Glomerular endothelial cell (primary cell): ENCODE results near the gene CHAT. TPM values are rescaled to one million over a fixed set of nuclear protein-coding genes. Genes with fewer than 3 reads are reported as not detected.

Experiments used
- DNase-seq: peaks from one replicate; pipeline ENCODE4 v3.0.0-alpha.2; 2011; ENCODE audit warnings: low read depth, low spot score; ENCODE audit errors: extremely low read depth
- total RNA-seq: library from RNA; depleted of rRNA; stranded (reverse); fragments of >200 nt; gene quantifications from 2 replicates; pipeline ENCODE4 v1.2.3, GENCODE V29; 2015

CHAT gene
- total RNA-seq, 1 donor from 2014 or later: not detected

DNA sequence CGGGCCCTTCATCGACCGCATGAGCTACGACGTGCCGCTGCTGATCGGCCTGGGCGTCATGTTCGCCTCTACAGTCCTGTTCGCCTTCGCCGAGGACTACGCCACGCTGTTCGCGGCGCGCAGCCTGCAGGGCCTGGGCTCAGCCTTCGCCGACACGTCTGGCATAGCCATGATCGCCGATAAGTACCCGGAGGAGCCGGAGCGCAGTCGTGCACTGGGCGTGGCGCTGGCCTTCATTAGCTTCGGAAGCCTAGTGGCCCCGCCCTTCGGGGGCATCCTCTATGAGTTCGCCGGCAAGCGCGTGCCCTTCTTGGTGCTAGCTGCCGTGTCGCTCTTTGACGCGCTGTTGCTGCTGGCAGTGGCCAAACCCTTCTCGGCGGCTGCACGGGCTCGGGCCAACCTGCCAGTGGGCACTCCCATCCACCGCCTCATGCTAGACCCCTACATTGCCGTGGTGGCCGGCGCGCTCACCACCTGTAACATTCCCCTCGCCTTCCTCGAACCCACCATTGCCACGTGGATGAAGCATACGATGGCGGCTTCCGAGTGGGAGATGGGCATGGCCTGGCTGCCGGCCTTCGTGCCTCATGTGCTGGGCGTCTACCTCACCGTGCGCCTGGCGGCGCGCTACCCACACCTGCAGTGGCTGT lies 2.5 kb upstream of the CHAT start:
- DNase-seq: no peak

DNA sequence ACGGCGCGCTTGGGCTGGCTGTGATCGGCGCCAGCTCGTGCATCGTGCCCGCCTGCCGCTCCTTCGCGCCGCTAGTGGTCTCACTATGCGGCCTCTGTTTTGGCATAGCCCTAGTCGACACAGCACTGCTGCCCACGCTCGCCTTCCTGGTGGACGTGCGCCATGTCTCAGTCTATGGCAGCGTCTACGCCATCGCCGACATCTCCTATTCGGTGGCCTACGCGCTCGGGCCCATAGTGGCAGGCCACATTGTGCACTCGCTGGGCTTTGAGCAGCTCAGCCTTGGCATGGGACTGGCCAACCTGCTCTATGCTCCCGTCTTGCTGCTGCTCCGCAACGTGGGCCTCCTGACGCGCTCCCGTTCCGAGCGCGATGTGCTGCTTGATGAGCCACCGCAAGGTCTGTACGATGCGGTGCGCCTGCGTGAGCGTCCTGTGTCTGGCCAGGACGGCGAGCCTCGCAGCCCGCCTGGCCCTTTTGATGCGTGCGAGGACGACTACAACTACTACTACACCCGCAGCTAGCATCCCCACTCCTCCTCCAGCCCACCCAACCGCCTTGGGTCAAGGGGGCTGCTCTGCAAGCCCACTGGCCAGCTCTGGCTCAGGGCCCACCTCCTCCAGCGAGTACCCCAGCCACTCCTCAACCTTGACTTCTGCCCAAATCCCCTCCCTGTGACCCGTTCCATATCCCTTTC lies 1.9 kb upstream of the CHAT start:
- DNase-seq: no peak

DNA sequence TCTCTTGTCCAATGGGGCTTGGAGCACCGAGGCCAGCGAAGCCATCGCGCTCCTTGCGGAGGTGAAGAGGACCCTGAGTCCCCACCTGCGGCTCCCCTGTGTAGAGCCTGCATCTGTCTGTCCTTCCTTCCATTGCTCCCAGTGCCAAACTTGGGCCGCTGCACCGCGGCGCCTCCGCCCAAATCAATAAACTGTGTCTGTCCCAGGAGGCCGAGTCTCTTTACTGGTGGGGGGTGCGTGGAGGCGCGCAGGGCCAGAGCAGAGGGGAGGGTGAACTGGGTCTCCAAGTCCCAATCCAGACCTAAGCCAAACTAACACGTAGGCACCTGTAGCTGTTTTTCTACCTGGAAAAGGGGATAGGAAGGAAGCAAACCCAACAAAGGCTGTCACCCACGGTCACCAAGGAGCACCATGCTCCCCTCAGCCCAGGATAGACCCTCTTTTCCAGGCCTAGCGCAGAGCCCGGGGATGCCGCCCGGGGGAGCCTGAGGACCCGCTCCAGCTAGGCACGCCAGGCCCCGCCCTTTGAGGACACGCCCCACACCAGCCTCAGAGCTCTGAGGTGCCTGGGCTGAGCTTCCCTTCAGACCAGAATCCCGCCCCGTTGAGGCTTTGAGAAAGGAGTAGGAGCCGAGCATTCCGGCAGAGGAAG lies 1.2 kb upstream of the CHAT start:
- no peak for DNase-seq

DNA sequence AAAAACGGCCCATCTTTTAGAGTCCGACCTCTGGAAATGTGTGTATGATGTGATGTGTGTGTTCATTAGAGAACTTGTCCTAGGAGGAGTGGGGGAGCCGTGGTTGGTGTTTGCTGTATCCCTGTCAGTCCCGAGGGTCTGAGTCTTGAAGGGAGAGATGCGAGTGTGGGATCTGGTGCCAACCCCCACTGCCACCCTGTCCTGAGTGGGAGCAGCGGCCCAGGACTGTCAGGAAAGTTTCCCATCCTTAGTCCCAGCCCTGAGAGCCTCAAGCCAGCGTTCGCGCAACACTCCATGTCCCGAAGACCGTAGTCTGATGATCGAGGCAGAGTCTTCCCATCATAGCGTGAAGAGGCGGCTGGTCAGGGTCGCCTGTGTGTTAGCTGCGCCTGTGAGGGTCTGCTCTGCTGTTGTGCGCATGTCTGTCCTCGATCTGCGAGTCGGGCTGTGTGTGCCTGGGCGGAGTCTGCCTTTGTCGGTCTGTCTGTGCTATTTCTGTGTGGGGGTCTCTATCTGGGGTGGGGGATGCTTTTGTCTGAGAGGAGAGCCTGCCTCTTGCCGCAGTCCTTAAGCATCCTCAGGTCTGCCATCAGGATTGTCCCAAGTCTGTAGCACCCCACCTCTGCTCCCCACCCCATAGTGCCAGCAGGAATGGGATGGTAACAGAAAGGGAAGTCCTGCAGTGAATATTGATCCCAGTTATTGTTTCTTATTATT lies 514 bp upstream of the CHAT start:
- no peak for DNase-seq

DNA sequence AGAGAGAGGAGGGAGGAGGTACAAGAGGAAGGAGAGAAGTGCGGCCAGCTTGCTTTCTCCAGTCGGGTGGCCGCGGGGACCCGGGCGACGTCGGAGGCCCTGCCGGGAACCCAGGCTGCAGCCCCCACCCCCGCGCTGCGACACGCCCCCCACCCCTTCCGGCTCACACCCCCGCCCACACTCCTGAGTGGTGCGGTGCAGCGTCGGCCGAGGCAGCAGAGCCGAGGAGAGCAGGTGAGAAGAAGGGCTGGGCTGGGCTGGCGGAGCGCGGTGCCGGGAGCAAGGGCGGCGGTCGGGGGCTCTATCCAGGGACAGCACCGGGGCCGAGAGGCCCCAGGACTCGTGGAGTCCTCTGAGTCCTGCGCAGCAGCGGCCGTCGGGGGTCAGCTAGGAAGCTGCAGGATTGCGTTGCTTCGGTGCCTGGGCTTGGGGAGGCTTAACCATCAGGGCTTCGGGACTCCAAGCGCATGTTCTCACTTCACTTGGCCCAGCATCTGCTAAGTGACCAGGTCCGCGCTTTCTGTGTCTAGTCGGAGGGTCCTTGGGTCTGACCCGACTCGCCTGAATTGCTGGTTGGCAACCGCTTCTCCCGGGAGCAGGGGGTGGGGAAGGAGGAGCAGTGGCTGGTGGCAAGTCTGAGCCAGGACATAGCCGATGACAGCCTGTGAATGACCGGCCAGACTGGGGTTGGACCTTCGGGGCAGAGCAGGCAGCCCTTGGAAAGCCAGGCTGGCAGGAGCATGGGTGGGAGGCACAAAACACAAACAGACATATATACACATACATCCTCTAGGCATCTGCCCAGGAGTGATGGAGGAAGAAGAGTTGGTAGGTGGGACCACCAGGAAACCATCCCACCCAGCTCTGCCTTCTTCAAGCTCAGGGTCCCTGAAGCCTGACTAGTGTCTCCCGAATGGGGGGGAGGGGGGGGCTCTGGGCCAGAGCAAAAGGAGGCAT lies 683 bp downstream of the CHAT start:
- DNase-seq: no peak

DNA sequence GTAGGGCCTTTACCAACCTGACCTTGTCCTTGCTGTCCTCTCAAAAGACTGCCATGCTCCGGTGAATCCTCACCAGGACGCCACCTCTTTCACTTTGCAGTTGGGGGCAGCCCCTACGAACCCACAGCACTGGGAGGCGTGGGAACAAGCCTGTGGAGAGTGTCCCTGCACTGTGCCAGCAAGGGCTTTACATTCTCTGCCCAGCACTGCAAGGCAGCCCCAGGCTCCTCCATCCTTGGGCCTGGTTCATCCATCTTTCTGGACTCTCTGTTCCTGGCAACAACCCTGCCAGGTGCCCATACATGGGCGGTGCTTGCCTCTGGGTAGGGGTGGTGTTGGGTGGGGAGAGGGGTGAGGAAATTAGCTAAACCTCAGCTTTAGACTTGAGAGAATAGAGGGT lies 1.4 kb downstream of the CHAT start:
- DNase-seq: no peak

DNA sequence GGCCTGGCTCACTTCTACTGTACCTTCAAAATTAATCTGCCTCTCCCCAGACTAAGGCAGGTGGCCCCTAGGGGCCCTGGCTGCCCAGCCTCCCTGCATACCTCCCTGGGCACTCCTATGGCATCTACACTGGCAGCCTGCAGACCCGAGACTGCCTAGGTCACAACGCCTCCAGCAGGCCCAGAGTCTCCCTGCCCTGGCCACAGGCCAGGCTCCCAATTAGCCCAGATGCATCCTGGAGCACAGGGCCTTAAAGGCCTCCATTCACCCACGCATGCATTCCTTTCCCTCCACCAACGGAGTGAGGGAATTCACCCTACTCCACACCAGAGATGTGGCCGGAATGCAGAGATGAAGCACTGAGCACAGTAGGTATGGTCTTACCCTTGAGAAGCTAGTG lies 1.9 kb downstream of the CHAT start:
- DNase-seq: no peak

DNA sequence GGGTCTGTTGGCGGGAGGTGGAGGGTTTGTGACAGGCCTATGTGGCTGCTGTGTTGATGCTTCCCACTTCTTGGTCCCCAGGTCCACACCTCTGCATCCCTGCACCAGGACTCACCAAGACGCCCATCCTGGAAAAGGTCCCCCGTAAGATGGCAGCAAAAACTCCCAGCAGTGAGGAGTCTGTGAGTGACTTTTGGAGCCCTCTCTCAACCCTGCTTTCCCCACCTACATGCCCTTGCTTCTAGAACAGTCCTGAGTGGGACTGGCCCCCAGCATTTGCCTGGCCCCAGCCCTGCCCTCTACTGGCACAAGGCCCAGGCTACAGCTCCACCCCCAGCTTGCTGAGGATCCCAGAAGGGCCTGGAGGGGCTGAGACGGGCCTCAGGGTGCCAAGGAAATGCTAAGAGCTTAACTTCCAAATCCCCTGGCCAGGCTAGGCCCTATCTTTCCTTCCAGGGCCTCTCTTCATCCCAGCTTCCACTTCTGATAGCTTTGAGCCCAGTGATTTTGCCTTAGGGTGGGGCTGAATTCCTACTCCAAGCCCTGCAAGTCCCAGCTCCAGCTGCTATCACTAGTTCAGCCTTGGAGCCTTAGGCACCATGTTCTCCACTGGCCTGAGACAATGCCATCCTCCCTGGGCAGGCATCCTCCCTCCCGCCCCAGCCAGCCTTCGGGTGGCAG lies 2.7 kb downstream of the CHAT start:
- no peak for DNase-seq

DNA sequence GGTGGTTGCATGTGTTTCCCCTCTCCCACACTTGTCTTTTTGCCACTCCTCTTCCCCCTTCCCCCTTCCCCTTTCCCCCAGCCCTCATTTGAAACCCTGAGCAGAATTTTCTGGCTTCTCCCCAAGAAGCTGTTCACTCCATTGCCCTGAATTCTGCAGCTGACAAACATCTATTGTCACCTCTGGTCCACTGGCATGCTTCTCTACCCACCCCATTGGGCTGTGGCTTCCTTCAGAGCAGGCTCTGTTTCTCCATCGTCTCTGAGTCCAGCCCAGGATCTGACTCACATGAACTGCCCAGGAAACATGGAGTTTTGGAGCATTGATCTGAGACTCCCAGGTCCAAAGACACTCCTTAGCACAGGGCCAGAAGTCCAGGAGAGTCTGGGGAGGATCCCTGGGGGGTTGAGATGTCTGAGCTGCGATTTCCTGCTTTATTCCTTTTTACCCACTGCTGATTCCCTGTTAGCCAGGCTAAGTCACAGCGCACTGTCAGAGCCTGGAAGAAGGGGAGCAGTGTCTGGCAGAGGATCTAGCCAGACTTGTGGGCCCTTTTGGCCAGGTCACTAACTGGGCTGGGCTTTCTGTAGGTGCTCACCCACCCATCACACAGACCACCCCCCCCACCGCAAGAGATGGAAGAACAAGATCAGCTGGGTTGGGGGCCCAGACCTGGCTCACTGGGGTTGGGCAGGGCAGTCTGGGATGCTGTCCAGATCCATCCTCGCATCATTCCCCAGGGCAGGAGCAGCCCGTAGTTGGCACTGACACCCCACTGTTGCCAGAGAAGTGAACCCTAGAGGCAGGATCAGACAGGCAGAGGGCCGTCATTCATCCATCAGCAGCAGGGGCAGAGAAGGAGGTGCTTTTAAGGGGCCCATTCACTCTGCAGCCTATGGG lies 3.5 kb downstream of the CHAT start:
- DNase-seq: no peak

DNA sequence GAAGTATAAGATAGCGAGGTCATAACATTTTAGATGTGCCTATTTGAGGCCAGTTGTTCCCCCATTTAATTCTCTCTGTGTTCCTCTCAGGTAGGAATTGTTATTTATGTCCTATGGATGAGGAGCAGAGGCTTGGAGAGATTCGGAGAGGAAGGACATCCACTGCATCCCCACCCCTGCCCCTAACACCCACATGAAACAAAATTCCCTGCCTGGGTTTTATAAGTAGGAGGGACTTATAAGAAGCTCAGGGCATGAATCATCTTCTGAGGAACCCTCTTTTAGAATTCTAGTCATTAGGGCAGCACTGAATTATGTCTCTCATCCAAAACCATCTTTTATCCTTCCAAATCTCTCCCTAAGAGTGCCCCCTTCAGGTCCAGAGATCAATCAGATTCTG lies 5.0 kb downstream of the CHAT start:
- DNase-seq: no peak

DNA sequence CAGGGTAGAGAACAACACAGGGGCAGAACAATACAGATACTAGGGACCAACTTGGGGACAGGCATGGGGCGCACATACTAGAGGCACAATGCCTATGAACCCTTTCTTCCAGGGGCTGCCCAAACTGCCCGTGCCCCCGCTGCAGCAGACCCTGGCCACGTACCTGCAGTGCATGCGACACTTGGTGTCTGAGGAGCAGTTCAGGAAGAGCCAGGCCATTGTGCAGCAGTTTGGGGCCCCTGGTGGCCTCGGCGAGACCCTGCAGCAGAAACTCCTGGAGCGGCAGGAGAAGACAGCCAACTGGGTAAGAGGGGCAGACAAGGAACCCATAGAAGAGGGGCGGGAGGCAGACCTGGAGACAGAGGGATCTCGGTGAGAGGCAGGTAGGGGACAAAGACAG lies 5.8 kb downstream of the CHAT start:
- no peak for DNase-seq

DNA sequence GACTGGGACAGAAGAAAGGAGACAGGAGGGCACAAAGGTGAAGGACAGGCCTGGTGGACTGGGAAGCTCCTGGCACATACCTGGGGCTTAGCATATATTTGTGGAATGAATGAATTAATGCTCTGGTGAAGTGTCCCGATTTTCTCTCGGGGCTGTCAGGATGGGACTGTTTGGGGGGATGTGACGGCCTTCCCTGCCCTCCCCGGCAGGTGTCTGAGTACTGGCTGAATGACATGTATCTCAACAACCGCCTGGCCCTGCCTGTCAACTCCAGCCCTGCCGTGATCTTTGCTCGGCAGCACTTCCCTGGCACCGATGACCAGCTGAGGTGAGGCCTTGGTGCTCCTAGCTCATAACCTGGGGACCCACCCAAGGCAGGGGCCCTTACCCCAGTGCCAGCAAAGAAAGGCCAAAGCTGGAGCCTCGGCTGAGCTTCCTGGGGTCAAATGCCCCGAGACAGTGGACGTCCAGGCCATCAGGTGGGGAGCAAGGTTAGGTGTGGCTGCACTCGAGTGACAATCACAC lies 6.5 kb downstream of the CHAT start:
- DNase-seq: no peak

DNA sequence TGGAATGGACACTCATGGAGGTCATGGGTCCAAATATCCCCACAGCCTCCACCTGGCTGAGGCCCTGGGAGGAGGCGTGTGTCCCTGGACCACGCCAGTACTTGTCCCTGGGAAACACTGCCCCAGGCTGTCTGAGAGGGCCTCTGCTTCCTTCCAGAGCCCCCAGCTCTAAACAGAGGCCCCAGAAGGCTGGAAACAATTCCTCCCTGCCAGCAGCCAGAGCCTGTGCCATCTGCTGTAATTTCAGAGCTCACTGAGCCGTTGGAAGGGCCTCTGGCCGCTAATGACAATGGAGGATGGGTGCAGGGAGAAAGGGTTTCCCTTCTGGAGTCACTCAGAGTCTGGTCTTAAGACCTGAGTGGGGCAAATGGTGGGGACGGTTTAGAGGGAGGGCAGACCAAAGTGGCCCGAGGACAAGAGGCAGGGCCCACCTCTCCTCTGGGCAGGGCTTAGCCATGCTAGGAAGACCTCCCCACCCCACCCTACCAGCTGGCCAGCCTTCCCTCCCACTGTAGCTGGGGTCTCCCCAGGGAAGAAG lies 7.1 kb downstream of the CHAT start:
- no peak for DNase-seq

DNA sequence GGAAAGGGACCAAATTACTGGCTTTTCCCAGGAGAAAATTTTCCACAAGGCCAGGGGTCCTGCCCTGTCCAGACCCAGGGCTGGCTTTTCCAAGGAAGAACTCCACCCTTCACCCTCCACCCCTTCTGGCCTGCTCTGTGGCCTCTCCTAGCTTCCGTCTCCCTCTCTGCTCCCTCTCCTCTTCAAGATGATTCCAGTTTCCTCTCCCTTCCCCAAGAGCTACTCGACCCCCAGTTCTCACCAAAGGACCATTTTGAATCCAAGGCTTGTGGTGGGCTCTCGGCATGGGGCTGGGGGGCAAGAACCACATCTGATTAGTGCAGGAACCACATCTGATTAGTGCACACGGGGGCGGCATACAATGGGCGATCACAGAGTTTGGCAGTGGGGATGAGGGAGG lies 7.7 kb downstream of the CHAT start:
- no peak for DNase-seq

DNA sequence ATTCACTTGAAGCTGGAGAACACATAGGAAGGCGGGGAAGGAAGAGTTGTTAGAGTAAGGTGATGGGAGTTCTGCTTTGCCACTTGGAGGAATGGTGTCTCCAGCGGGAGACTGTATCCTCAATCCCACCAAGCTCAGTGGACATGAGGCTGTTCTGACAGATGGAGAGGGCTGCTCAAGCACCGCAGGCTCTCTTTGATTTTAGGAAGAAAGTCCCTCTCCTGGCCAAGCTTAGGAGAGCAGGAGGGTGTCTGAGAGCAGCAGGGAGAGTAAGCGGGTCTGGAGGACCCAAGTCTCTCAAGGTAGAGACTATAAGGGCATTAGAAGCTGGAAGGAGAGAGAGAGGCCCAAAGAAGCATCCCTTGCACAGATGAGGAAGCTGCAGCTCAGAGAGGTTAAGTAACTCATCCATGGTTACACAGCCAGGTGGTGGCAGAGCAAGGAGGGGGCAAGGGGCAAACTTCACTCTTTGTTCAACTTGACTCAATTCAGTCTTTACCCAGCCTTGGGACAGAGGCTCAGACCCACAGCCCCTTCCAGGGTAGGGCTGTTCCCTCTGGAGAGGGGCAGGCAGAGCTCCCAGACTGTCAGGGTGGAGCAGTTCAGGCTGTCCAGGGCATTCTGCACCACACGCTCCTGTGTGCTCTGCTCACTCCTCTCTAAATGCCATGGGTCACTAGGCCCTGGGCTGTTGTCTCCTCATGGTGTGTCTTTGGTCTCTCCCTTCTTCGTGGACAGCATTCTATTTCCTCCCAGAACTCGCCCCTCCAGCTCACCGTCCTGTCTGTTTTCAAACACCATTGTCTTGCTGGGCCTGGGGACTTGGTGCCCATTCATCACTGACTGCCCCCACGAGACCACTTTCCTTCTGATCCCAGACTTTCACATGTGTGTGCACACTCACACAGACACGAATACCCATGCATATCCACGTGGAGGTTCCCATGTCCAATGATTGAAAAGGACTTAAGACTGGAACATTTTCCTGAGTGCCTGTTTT lies 8.9 kb downstream of the CHAT start:
- DNase-seq: no peak

DNA sequence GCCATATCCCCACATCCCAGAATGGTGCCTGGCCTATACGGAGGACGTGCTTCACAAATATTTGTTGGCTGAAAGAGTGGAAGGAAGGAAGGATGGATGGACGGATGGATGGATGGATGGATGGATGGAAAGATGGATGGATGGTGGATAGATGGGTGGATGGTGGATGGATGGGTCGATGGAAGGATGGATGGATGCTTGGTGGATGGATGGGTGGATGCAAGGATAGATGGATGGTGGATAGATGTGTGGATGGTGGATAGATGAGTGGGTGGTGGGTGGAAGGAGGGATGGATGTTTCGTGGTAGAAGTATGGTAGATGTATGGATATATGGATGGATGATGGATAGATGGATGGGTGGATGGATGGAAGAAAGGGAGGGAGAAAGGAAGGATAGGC lies 10.8 kb downstream of the CHAT start:
- DNase-seq: no peak

DNA sequence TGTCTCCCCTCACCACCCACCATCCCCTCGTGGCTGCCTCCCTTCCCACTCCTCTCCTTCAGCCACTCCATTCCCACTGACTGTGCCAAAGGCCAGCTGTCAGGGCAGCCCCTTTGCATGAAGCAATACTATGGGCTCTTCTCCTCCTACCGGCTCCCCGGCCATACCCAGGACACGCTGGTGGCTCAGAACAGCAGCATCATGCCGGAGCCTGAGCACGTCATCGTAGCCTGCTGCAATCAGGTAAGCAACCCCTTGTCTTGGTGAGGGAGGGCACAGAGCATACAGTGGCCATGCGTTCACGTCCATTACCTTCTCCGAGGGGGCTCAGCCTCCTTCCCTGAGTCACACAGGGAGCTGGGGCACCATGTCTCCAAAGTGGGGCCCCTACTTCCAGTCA lies 11.6 kb downstream of the CHAT start:
- no peak for DNase-seq
